ENCODE results near the gene COL27A1.

Gene COL27A1

DNA sequence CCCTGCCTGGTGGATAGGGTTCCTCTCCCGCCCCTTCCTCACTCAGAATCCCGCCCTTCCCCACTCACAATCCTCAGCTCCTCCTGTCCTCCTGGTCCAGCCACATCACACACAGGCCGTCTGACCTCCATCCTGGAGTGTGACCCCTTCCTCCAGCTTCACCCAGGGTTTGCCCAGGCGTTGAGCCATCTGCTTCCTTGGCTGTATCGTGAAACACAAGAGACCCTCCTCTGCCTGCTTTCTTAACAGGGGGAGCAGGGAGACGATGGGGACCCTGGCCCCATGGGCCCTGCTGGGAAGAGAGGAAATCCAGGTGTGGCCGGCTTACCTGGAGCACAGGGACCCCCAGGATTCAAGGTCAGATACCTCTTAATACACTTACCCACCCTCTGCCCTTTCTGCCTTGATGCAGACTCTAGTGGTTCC lies 135.2 kb downstream of the COL27A1 start:
- Histone ChIP-seq H3K36me3 (ENCODE audit: control insufficient read depth, insufficient read depth, low read length, severe bottlenecking) (peaks cover 45% of the 10 kb centered on the region), H3K4me3 (ENCODE audit: low read length) (no peak overlapping the region), H3K27me3 (replicated peaks; ENCODE audit: control insufficient read depth, insufficient read depth, low read length) (no peaks in the 10 kb centered on the region), H3K9me3 (ENCODE audit: control insufficient read depth, low read length) (peaks cover 11% of the 10 kb centered on the region), H3K9ac (ENCODE audit: low read length) (no peak overlapping the region), H3K4me1 (ENCODE audit: control insufficient read depth, insufficient read depth, low read length) (peaks cover 13% of the 10 kb centered on the region)
- DNase-seq (ENCODE audit: low read depth): no peak

DNA sequence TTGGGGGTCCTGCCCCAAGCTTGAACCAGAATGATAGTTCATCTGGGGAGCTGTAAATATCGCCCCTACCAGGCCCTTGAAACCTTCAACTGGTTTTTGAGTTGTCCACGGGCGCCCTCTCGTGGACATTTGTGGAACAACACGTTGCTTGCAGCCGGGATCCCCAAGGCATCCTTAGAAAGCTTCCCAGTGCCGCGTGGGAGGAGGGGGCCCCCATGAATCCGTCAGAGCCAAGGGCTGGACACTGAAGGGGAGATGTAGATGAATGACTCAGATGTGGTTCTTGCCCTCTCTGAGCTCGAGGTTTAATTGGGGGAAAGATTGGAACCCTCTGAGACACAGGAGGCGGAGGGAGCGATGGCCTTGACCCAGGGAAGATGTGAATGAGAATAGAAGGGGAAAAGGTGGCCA lies 135.7 kb downstream of the COL27A1 start:
- no peak overlapping the region for H3K9ac ChIP-seq (ENCODE audit: low read length)
- H3K27me3 ChIP-seq (replicated peaks; ENCODE audit: control insufficient read depth, insufficient read depth, low read length): no peaks in the 10 kb centered on the region
- peaks cover 8% of the 10 kb centered on the region for H3K4me1 ChIP-seq (ENCODE audit: control insufficient read depth, insufficient read depth, low read length)
- peak; percentile 86 for DNase-seq (ENCODE audit: low read depth)
- peaks cover 11% of the 10 kb centered on the region for H3K9me3 ChIP-seq (ENCODE audit: control insufficient read depth, low read length)
- H3K4me3 ChIP-seq (ENCODE audit: low read length): no peak overlapping the region
- H3K36me3 ChIP-seq (ENCODE audit: control insufficient read depth, insufficient read depth, low read length, severe bottlenecking): peaks cover 50% of the 10 kb centered on the region

DNA sequence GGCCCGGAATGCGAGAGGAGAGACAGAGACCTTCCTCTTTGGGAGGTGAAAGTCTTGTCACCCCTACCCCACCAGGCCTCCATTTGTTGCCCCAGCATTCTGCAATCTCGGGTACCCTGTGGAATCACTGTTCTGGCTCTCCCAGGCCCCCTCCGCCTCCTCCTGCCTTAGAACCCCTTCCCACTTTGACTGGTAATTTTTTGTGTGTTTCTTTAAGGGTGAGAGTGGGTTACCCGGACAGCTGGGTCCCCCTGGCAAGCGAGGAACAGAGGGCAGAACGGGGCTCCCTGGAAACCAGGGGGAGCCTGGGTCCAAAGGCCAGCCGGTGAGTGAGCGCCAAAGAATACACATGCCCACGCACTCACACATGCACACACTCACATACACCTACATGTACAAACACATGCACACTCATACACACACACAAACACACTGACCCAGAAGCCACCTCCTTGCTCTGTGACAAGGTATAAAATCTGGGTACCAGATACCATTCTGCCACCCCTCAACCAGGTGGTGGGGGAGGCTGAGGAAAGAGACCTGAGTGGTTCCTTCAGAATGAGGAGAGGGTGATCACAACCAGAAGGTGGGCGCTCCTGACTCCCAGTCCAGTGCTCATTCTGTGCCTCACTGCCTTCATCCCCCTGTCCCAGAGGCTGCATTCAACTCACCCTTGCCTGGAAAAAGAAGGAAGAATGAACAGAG lies 136.7 kb downstream of the COL27A1 start:
- H3K9ac ChIP-seq (ENCODE audit: low read length): peak overlapping the region; percentile 5
- peaks cover 60% of the 10 kb centered on the region for H3K36me3 ChIP-seq (ENCODE audit: control insufficient read depth, insufficient read depth, low read length, severe bottlenecking)
- DNase-seq (ENCODE audit: low read depth): no peak
- no peak overlapping the region for H3K4me3 ChIP-seq (ENCODE audit: low read length)
- peaks cover 8% of the 10 kb centered on the region for H3K4me1 ChIP-seq (ENCODE audit: control insufficient read depth, insufficient read depth, low read length)
- peaks cover 15% of the 10 kb centered on the region for H3K9me3 ChIP-seq (ENCODE audit: control insufficient read depth, low read length)
- H3K27me3 ChIP-seq (replicated peaks; ENCODE audit: control insufficient read depth, insufficient read depth, low read length): no peaks in the 10 kb centered on the region

DNA sequence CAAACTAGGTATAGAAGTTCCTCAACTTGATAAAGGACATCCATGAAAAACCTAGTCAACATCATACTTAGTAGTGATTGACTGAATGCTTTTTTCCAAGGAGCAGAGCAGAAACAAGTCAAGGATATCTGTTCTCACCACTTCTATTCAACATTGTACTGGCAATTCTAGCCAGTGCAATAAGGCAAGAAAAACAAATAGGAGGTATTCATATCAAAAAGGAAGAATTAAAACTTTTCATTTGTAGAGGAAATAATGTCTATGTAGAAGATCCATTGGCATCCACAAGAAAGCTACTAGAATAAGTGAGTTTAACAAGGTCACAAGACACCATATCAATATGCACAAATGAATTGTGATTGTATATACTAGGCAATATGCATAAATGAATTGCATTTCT lies 139.3 kb downstream of the COL27A1 start:
- Histone ChIP-seq H3K36me3 (ENCODE audit: control insufficient read depth, insufficient read depth, low read length, severe bottlenecking) (peaks cover 82% of the 10 kb centered on the region), H3K27me3 (replicated peaks; ENCODE audit: control insufficient read depth, insufficient read depth, low read length) (no peaks in the 10 kb centered on the region), H3K9me3 (ENCODE audit: control insufficient read depth, low read length) (peaks cover 15% of the 10 kb centered on the region), H3K4me1 (ENCODE audit: control insufficient read depth, insufficient read depth, low read length) (peaks cover 8% of the 10 kb centered on the region), H3K4me3 (ENCODE audit: low read length) (no peak overlapping the region), H3K9ac (ENCODE audit: low read length) (no peak overlapping the region)
- DNase-seq (ENCODE audit: low read depth): no peak

DNA sequence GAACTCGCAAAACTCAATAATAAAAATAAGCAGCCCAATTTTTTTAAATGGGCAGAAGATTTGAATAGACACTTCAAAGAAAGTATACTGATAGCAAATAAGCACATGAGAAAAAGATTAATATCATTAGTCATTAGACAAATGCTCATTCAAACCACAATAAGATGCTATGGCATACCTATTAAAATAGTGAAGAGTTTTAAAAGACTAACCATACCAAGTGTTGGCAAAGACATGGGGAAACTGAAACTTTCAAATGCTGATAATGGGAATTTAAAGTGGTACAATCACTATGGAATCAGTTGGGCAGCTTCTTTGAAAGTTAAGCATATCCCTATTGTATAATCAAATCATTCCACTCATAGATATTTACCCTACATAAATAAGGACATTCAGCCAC lies 141.0 kb downstream of the COL27A1 start:
- Histone ChIP-seq H3K36me3 (ENCODE audit: control insufficient read depth, insufficient read depth, low read length, severe bottlenecking) (peaks cover 93% of the 10 kb centered on the region), H3K9me3 (ENCODE audit: control insufficient read depth, low read length) (peaks cover 15% of the 10 kb centered on the region)

DNA sequence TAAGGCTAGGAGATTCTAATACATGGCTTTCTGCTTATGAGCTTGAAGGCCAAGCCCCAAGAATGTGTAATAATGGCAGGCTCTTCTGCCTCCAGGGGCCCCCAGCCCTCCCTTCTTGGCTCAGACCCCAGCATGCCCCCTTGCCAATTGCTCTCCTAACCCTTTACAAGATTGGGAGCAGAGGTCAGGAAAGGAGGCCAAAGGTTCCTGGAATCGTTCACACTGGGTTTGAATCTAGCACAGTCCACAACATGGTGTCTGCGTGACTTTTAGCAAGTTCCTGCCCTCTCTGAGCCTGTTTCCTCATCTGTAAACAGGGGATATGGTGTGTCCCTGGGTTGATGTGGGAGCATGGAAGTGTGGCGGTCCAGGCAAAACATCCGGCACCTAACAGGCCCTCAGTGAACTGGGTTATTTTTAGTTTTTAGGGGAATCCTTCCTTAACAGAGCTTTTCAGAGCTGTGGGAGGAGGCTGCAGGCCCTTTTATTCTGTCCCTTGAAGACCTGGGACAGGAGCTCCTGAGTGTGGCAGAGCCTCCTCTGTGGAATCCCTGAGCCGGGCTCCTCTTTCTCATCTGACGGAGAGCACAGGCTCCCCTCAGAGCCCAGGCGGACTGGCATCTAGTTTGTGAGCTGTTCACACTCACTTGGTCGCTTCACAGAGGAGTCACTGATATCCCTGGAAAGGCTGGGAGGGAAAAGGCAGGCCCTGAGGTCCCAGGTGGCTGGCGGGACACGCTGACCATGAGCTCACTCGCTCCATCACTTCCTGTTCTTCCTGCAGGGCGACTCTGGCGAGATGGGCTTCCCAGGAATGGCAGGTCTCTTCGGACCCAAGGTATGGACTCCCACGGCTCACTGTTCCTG lies 144.2 kb downstream of the COL27A1 start:
- Histone ChIP-seq H3K9ac (ENCODE audit: low read length) (no peak overlapping the region), H3K36me3 (ENCODE audit: control insufficient read depth, insufficient read depth, low read length, severe bottlenecking) (peaks cover 82% of the 10 kb centered on the region), H3K9me3 (ENCODE audit: control insufficient read depth, low read length) (peaks cover 13% of the 10 kb centered on the region), H3K4me1 (ENCODE audit: control insufficient read depth, insufficient read depth, low read length) (no peaks in the 10 kb centered on the region), H3K4me3 (ENCODE audit: low read length) (no peak overlapping the region), H3K27me3 (replicated peaks; ENCODE audit: control insufficient read depth, insufficient read depth, low read length) (no peaks in the 10 kb centered on the region)
- no peak for DNase-seq (ENCODE audit: low read depth)

More for the DNA sequence above, 141.0 kb downstream of the COL27A1 start:
- Histone ChIP-seq H3K27me3 (replicated peaks; ENCODE audit: control insufficient read depth, insufficient read depth, low read length) (no peaks in the 10 kb centered on the region), H3K9ac (ENCODE audit: low read length) (no peak overlapping the region), H3K4me1 (ENCODE audit: control insufficient read depth, insufficient read depth, low read length) (peaks cover 8% of the 10 kb centered on the region), H3K4me3 (ENCODE audit: low read length) (no peak overlapping the region)
- no peak for DNase-seq (ENCODE audit: low read depth)

DNA sequence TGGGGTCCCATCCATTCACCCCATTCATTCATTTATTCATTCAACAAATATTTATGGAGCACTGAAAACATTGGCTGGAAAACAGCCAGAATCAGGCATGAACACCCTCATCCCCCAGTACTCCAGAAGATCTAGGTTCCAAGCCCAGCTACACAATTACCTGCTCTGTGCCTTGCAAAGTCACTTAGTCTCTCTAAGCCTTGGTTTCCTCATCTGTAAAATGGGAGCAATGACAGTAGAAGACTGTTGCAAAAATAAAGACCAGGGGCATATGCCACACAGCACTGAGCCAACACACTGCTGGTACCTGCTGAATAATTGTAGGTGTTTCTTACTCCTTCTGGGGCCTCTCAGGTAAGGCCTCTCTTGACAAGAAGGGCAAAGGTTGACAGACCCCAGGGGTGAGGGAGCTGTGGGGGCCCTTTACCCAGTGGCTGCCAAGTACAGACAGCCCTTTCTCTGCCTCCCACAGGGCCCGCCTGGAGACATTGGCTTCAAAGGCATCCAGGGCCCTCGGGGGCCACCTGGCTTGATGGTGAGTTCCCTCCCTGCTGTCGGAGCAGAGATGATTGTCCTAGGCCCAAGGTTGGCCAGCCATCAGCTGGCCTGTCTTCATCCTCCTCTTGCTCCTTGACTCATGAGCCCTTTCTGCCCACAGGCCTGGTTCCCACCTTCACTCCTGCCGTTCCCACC lies 145.0 kb downstream of the COL27A1 start:
- no peak overlapping the region for H3K9ac ChIP-seq (ENCODE audit: low read length)

DNA sequence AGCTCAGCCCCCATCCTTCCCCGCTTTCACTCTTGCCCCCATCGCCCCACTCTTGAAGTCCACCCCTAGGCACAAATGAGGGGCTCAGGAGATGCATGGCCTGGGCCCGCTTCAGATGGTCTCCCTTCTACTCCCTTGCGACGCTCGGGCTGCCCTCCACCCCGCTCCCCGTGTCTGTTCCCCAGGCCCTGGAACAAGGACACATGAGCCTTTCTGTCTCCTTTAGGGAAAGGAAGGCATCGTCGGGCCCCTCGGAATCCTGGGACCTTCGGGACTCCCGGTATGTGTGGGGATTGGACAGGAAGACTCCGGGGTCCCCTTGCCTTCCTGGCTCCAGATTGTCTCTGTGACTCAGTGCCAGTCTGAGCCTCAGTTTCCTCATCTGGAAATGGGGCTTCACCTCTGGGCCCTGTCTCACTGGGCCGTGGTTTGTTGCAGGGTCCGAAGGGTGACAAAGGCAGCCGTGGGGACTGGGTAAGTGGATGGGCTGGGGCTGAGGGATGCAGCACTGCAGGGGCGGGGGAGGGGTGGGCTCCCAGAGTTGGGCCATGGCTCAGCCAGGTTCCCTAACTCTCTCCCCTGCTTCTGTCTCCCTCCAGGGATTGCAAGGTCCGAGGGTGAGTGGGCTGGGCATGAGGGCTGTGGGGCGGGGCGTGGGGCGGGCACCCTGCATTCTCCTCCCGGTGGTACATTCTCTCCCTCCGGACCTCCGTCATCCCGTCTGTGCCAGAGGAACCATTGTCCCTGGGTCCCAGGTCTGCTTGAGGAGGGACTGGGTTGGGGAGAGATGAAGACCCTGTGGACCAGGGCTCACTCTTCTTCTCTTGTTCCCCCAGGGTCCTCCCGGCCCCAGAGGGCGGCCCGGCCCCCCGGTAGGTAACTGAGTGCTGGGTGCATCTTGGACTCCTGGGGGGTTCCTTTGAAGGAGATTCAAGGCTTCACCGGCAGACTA lies 145.8 kb downstream of the COL27A1 start:
- peaks cover 73% of the 10 kb centered on the region for H3K36me3 ChIP-seq (ENCODE audit: control insufficient read depth, insufficient read depth, low read length, severe bottlenecking)
- no peak overlapping the region for H3K4me3 ChIP-seq (ENCODE audit: low read length)
- H3K9me3 ChIP-seq (ENCODE audit: control insufficient read depth, low read length): peaks cover 3% of the 10 kb centered on the region
- no peaks in the 10 kb centered on the region for H3K27me3 ChIP-seq (replicated peaks; ENCODE audit: control insufficient read depth, insufficient read depth, low read length)
- no peaks in the 10 kb centered on the region for H3K4me1 ChIP-seq (ENCODE audit: control insufficient read depth, insufficient read depth, low read length)
- no peak for DNase-seq (ENCODE audit: low read depth)
- H3K9ac ChIP-seq (ENCODE audit: low read length): no peak overlapping the region

More for the DNA sequence above, 145.0 kb downstream of the COL27A1 start:
- Histone ChIP-seq H3K4me3 (ENCODE audit: low read length) (no peak overlapping the region), H3K27me3 (replicated peaks; ENCODE audit: control insufficient read depth, insufficient read depth, low read length) (no peaks in the 10 kb centered on the region), H3K9me3 (ENCODE audit: control insufficient read depth, low read length) (peaks cover 6% of the 10 kb centered on the region), H3K4me1 (ENCODE audit: control insufficient read depth, insufficient read depth, low read length) (no peaks in the 10 kb centered on the region), H3K36me3 (ENCODE audit: control insufficient read depth, insufficient read depth, low read length, severe bottlenecking) (peaks cover 80% of the 10 kb centered on the region)
- DNase-seq (ENCODE audit: low read depth): no peak

DNA sequence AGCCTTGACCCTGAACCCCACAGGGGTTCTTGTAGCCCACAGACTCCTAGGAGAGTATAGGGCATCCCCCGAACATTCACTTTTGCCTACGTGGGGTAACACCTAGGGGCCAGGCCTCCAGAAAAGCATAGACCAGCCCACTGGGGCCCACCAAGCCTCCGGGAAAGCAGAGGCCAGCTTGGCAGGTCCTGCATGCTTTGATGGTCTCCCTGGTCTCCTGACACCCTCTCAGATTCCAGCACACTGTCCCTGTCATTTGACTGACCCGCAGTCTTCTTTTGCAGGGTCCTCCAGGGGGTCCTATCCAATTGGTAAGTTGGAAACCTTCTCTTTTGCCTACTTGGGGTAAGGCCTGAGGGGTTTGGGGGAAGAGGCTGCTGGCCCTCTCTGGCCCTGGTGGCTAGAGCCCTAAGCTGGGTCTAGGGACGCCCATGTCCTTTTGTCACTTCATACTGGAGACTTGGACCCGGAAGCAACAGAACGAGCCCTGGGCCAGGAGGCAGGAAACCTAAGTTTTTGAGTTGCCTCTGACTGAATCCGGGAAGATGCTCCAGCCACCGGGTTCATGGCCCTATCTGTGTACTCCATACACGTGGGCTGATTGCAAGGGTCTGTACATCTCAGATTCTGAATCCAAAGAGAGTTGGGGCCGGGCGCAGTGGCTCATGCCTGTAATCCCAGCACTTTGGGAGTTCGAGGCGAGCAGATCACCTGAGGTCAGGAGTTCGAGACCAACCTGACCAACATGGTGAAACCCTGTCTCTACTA lies 146.6 kb downstream of the COL27A1 start:
- Histone ChIP-seq H3K4me3 (ENCODE audit: low read length) (no peak overlapping the region), H3K9me3 (ENCODE audit: control insufficient read depth, low read length) (no peaks in the 10 kb centered on the region), H3K4me1 (ENCODE audit: control insufficient read depth, insufficient read depth, low read length) (no peaks in the 10 kb centered on the region), H3K9ac (ENCODE audit: low read length) (no peak overlapping the region), H3K27me3 (replicated peaks; ENCODE audit: control insufficient read depth, insufficient read depth, low read length) (no peaks in the 10 kb centered on the region), H3K36me3 (ENCODE audit: control insufficient read depth, insufficient read depth, low read length, severe bottlenecking) (peaks cover 73% of the 10 kb centered on the region)
- no peak for DNase-seq (ENCODE audit: low read depth)

DNA sequence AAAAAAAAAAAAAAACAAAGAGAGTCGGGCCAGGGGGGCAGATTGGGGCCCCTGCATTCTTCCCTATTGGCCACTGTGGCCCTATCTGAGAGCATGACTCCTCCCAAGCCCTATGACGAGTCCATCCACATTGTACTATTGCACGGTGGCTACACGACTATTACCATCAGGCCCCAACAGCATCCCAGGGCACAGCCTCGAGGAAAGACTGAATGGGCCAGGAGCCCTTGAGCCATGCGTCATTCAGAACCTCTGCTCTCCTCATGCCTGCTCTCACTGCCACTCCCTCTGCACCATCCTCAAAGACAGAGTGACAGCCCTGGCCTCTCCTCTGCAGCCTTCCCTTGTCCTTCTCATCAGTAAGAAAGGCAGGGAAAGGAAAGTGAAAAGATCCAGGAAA lies 147.4 kb downstream of the COL27A1 start:
- Histone ChIP-seq H3K4me3 (ENCODE audit: low read length) (no peak overlapping the region), H3K9ac (ENCODE audit: low read length) (no peak overlapping the region), H3K36me3 (ENCODE audit: control insufficient read depth, insufficient read depth, low read length, severe bottlenecking) (peaks cover 73% of the 10 kb centered on the region), H3K4me1 (ENCODE audit: control insufficient read depth, insufficient read depth, low read length) (peaks cover 3% of the 10 kb centered on the region), H3K9me3 (ENCODE audit: control insufficient read depth, low read length) (no peaks in the 10 kb centered on the region), H3K27me3 (replicated peaks; ENCODE audit: control insufficient read depth, insufficient read depth, low read length) (no peaks in the 10 kb centered on the region)
- DNase-seq (ENCODE audit: low read depth): no peak

Measured in adipocyte (in vitro differentiated cells).